Hematopoietic multipotent progenitor cell treated with erythropoietin and hydrocortisone succinate and interleukin-3 and kit ligand, for 15 days (in vitro differentiated cells): Measurements from ENCODE around the gene RAB4B.
A peak's percentile ranks its signal among the peaks of the same experiment; 100 is the strongest.
"Not testable (repeated sequence)": the region's sequence is repeated elsewhere in the genome, so short reads cannot be mapped to it uniquely, and the experiment has no call there.

ENCODE experiments used
- DNase-seq: peaks from one replicate; pipeline ENCODE4 v3.0.0-alpha.2; 2015; ENCODE audit warnings: low spot score

The RAB4B gene

GRCh38 chr19:40822704-40823553 is 44.9 kb downstream of the RAB4B start:
- not testable (repeated sequence) for DNase-seq

- DNase-seq = not testable (repeated sequence)
Measured at GRCh38 chr19:40824916-40825315, 46.9 kb downstream of the RAB4B start.

GRCh38 chr19:40825460-40826095 is 47.5 kb downstream of the RAB4B start:
- DNase-seq = not testable (repeated sequence)

GRCh38 chr19:40826312-40826698 is 48.3 kb downstream of the RAB4B start:
- not testable (repeated sequence) for DNase-seq

DNA sequence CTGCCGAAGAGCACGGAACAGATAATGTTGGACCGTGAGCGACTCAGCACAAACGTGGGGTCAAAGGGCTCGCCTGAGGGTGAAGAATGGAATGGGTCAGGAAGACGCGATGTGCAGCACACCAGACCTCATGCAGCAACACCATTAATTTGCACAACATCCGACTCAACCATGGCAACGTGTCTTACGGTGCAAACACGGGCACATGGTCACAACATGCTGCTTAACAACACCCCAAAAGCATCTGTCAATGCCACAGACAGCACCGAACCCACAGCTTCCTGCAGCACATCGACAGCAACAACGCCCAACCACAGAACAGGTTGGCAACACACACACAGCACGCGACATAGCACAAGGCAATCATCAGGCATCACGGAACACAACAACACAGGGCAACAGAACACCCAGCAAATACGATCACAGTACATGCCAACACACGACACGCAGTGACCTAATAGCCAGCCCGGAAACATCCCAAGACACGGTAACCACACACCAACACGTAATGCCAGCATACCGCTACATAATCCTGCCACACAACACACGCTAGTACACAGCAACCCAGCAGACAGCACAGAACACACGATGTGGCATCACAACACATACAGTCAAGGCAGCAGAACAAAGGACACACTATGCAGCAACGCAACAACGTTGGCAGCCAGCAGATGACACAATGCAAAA is 48.8 kb downstream of the RAB4B start:
- not testable (repeated sequence) for DNase-seq

DNA sequence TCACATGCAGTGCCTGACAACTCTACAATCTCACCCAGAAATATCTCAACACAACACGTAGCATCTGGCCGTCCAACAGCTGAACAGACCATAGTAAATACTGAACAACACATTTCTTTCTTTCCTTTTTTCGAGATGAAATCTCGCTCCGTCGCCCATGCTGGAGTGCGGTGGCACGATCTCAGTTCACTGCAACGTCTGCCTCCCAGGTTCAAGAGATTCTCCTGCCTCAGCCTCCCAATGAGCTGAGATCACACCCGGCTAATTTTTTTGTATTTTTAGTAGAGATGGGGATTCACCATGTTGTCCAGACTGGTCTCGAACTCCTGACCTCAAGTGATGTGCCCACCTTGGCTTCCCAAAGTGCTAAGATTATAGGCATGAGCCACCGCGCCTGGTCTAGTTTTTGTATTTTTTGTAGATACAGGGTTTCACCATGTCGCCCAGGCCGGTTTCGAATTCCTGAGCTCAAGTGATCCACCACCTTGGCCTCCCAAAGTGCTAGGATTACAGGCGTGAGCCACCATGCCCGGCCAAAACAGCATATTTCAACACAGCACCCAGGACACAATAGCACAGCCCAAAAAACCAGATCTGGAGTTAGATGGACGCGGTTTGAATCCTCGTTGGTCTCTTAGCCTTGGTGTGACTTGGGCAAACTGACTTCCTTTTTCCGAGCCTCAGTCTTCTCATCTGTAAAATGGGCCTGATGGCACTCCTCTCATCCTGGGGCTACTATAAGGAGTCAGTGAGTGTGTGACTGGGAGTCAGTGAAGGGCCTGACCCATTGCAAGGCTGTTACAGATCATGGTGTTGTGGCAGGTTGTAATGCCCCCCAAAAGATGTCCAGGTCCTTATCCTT is 49.6 kb downstream of the RAB4B start:
- no peak for DNase-seq

- DNase-seq = no peak
Measured at GRCh38 chr19:40829205-40829604, 51.2 kb downstream of the RAB4B start.

- DNase-seq = not testable (repeated sequence)
Measured at GRCh38 chr19:40830741-40831140, 52.7 kb downstream of the RAB4B start.

DNA sequence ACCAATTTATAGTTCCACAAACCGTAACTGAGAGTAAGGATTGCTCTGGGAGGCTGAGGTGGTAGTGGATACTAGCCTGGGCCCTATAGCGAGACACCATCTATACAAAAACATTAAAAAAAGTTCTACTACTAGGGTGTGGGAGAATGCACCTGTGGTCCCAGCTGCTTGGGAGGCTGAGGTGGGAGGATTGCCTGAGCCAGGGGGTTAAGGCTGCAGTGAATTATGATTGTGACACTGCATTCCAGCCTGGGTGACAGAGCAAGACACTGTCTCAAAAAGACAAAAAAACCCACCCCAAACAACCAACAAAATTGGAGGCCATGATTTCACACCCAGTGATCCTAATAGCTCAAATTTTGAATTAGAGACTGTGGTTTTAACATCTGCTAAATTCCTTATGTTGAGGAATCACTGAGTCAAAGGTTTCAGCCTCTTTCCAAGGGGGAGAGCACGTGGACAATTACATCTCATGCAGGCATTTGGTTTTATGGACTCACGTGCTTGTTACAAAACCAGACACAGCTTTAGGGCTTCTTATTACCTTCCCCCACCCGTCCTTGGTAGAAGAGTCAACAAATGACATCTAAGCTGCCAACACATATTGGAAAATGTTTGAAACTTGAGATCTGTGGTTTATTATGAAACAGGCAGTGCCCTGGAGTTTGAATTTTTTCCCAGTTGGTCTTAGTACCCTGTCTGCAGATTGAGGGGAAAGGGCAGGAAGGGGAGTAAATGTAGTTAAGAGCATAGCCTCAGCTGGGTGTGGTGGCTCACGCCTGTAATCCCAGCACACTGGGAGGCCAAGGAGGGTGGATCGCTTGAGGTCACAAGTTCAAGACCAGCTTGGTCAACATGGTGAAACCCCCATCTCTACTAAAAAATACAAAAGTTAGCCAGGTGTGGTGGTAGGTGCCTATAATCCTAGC is 53.7 kb downstream of the RAB4B start:
- DNase-seq = no peak

DNA sequence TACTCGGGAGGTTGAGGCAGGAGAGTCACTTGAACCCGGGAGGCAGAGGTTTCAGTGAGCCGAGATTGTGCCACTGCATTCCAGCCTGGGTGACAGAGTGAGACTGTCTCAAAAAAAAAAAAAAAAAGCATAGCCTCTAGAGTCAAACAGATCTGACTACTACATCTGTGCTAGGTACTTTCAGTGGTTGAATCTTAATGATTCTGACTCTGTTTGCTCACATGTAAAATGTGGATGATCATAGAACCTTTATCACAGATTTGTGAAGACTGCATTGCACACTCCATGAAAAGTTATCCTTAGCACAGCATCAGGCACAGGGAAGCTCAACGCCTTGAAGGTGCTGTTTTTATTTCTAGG is 54.4 kb downstream of the RAB4B start:
- not testable (repeated sequence) for DNase-seq

- DNase-seq = peak; percentile 36
Measured at GRCh38 chr19:40833728-40834533, 55.9 kb downstream of the RAB4B start.

- DNase-seq = no peak
Measured at GRCh38 chr19:40836754-40837429, 58.8 kb downstream of the RAB4B start.

DNA sequence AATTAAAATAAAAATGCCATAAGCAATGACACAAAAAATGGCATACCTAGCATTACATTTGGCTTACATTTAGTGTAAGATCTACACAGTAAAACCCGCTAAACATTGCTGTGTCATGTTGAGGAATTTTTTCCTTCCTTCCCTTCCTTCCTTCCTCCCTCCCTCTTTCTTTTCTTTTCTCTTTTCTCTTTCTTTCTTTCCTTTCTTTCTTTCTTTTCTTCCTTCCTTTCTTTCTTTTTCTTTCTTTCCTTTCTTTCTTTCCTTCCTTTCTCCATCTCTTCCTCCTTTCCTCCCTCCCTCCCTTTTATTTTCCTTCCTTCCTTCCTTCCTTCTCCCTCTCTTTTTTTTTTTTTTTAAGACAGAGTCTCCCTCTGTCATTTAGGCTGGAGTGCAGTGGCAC is 60.4 kb downstream of the RAB4B start:
- not testable (repeated sequence) for DNase-seq

- not testable (repeated sequence) for DNase-seq
Measured at GRCh38 chr19:40842012-40842411, 64.0 kb downstream of the RAB4B start.

GRCh38 chr19:40842997-40843652 is 65.1 kb downstream of the RAB4B start:
- DNase-seq = not testable (repeated sequence)

DNA sequence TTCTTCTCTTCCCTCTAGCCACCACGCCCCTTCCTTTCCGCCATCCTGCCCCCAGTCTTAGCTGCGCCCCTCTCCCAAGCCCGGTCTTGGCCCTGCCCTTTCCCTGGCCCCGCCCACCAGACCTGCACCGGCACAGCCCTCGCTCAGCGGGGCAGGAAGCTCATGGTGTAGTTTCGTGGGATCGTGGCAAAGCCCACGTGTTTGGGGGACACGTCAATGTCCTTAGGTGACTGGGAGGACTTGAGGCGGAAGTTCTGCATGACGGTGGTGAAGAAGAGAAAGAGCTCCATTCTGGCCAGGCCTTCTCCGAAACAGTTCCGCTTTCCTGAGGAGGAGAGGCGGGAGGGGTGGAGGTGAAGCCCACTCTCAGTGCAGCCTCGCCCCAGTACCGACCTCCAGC is 65.6 kb downstream of the RAB4B start:
- DNase-seq = not testable (repeated sequence)
